SK-N-MC (cell line): ENCODE measurements around the gene PGLYRP2.

Experiments used
- EZH2 ChIP-seq: fragments of 200-600 bp; sonication (generic); IDR thresholded peaks from one replicate; pipeline ENCODE4 v1.6.1; 2017; ENCODE audit warnings: antibody characterized with exemption
- POLR2AphosphoS5 ChIP-seq: IDR thresholded peaks from 2 replicates; pipeline ENCODE4 v1.6.1; 2012; ENCODE audit warnings: mild to moderate bottlenecking, low read depth, low read length, borderline replicate concordance

DNA sequence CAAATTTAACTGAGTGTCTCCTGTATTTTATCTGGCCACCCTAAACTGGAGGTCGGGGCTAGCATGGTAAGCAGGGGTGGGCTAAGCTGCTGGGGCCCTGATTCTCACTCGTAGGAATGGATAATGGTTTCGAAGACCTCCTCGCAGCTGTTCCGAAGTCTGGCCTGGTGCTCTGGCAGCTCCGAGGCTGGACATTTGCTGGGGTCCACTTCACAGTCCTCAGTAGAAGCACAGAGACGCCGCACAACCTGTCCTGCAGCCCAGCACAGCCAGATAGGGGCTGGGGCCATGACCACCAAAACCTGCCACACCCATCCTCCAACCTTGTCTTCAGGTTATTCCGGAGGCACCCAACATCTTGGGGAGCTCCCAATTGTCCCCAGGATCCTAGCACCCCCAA lies 23.3 kb downstream of the PGLYRP2 start:
- TF ChIP-seq POLR2AphosphoS5 (no peak), EZH2 (no peak)
